Prostate gland (tissue), 2 donors: ENCODE measurements around the gene TCF7L1.

Experiments used
- POLR2A ChIP-seq: fragments of 450-650 bp; IDR thresholded peaks from one replicate; pipeline ENCODE4 v1.6.1; 2016; ENCODE audit warnings: antibody characterized with exemption, mild to moderate bottlenecking
- POLR2AphosphoS5 ChIP-seq: sonication (generic); formaldehyde crosslinking; IDR thresholded peaks from one replicate; pipeline ENCODE4 v1.6.1; 2017; ENCODE audit warnings: antibody characterized with exemption
- TF ChIP-seq, protein P1 (sequence below), 4 experiments: fragments of 200-600 bp in 2 of 4; fragments of 450-650 bp in 2 of 4; sonication (generic) in 2 of 4; IDR thresholded peaks; 1 replicate in 3 of 4; 2 replicates in 1 of 4; pipeline ENCODE4 v1.5.1; 2016 to 2019; ENCODE audit warnings: antibody characterized with exemption in 4 of 4, mild to moderate bottlenecking in 2 of 4, moderate library complexity in 2 of 4

DNA sequence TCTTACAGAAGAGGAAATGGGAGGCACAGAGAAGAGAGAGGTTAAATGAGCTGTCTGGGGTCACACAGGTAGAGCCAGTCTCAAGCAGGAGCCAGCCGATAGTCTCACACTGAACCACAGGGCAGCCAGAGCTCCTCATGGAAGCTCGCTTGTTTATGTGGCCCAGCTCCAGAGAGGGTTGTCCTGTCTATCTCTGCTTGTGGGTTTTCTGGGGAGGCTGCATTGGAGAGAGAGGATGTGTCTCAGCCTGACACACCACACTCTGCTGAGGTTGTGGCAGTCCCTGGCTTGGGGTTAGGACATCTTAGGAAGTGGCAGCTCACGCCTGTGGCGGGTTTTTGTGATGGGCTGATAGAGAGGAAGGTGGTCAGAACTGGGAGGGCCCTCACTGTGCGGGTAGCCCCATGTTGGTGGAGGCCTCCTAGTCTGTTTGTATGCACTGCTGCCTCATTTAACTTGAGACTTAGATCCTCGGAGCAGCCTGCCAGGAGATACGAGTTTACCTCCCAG lies 52.3 kb downstream of the TCF7L1 start:
- TF ChIP-seq, protein P1, sequence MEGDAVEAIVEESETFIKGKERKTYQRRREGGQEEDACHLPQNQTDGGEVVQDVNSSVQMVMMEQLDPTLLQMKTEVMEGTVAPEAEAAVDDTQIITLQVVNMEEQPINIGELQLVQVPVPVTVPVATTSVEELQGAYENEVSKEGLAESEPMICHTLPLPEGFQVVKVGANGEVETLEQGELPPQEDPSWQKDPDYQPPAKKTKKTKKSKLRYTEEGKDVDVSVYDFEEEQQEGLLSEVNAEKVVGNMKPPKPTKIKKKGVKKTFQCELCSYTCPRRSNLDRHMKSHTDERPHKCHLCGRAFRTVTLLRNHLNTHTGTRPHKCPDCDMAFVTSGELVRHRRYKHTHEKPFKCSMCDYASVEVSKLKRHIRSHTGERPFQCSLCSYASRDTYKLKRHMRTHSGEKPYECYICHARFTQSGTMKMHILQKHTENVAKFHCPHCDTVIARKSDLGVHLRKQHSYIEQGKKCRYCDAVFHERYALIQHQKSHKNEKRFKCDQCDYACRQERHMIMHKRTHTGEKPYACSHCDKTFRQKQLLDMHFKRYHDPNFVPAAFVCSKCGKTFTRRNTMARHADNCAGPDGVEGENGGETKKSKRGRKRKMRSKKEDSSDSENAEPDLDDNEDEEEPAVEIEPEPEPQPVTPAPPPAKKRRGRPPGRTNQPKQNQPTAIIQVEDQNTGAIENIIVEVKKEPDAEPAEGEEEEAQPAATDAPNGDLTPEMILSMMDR (IDR thresholded peaks at IDR 0.05): no peak
- TF ChIP-seq POLR2AphosphoS5 (no peak), POLR2A (no peak)
